DND-41 (cell line): ENCODE results near the gene TMEM125.

Experiments
- ATAC-seq: fragments of 200-7000 bp; cut with Tn5 transposase; 3 replicates; pipeline ENCODE4 v1.9.1; 2021; ENCODE audit warnings: low read depth; ENCODE audit not compliant: insufficient read depth
- DNase-seq: peaks from one replicate; pipeline ENCODE4 v3.0.0-alpha.2; 2020
- H2AFZ ChIP-seq: 2 replicates; pipeline ENCODE4 v1.6.0; 2012; ENCODE audit warnings: low read depth, low read length
- H3K27ac ChIP-seq: 2 replicates; pipeline ENCODE4 v1.5.1; 2012; ENCODE audit warnings: low read length, inconsistent platforms
- H3K27me3 ChIP-seq: fragments of 200-600 bp; sonication (generic); 2 replicates; pipeline ENCODE4 v1.6.0; 2012; ENCODE audit warnings: low read length, mild to moderate bottlenecking, inconsistent platforms; ENCODE audit not compliant: insufficient read depth, poor library complexity
- H3K36me3 ChIP-seq: 2 replicates; pipeline ENCODE4 v1.5.1; 2012; ENCODE audit warnings: low read length, inconsistent platforms; ENCODE audit not compliant: insufficient read depth
- H3K4me1 ChIP-seq: 2 replicates; pipeline ENCODE4 v1.5.1; 2012; ENCODE audit warnings: mild to moderate bottlenecking, low read length; ENCODE audit not compliant: insufficient read depth
- H3K4me2 ChIP-seq: 2 replicates; pipeline ENCODE4 v1.6.0; 2012; ENCODE audit warnings: mild to moderate bottlenecking, moderate library complexity, low read length, inconsistent platforms; ENCODE audit not compliant: insufficient read depth
- H3K4me3 ChIP-seq, 2 experiments: fragments of 200-600 bp in 1 of 2; shearing (Covaris generic) in 1 of 2; 2 replicates each; pipeline ENCODE4 v1.5.1; 2012 to 2016; ENCODE audit warnings: inconsistent platforms in 2 of 2, low read length in 2 of 2, mild to moderate bottlenecking in 2 of 2, low read depth in 1 of 2, moderate library complexity in 1 of 2
- H3K79me2 ChIP-seq: 2 replicates; pipeline ENCODE4 v1.6.0; 2012; ENCODE audit warnings: low read length, inconsistent platforms; ENCODE audit not compliant: insufficient read depth
- H3K9ac ChIP-seq: 2 replicates; pipeline ENCODE4 v1.6.0; 2012; ENCODE audit warnings: low read depth, mild to moderate bottlenecking, inconsistent platforms, low read length, moderate library complexity
- H3K9me3 ChIP-seq: 2 replicates; pipeline ENCODE4 v1.5.1; 2012; ENCODE audit warnings: low read length, moderate library complexity, mild to moderate bottlenecking, inconsistent platforms; ENCODE audit not compliant: insufficient read depth, severe bottlenecking
- H4K20me1 ChIP-seq: 2 replicates; pipeline ENCODE4 v1.6.0; 2012; ENCODE audit warnings: low read length; ENCODE audit not compliant: insufficient read depth
- EZH2 ChIP-seq: IDR thresholded peaks from 3 replicates; pipeline ENCODE4 v1.6.1; 2012; ENCODE audit warnings: borderline replicate concordance, low read depth, mild to moderate bottlenecking, moderate library complexity, low read length, inconsistent platforms; ENCODE audit not compliant: severe bottlenecking
- TF ChIP-seq, protein P1 (sequence below): IDR thresholded peaks from 2 replicates; pipeline ENCODE4 v1.5.1; 2012; ENCODE audit warnings: borderline replicate concordance, low read length, moderate library complexity, mild to moderate bottlenecking; ENCODE audit not compliant: poor library complexity, severe bottlenecking; ENCODE audit errors: extremely low read depth

TMEM125 gene

DNA sequence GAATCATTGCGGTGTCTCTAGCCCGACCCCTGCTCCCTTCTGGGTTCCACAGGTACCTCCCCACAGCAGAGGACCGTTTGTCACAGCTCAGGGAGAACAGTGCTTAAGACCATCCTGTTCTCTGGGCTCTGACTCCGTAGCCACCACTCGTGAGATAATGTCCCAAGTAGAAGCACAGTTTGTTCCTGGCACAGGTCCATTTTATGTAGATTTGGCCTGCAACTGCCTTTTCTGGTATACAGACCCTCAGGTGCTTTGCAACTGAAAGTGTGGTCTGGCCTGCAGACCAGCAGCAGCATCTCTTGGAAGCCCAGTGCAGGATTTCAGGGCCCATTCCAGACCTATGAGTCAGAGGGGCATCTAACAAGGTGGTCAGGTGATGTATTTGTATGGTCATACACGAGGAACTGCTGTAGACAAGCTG lies 28.4 kb upstream of the TMEM125 start:
- H3K9ac ChIP-seq = no peak overlapping the region
- H3K4me1 ChIP-seq = no peaks in the 10 kb centered on the region
- peaks cover 3% of the 10 kb centered on the region for H3K27me3 ChIP-seq
- H3K79me2 ChIP-seq = no peaks in the 10 kb centered on the region
- H2AFZ ChIP-seq = no peak overlapping the region
- no peaks in the 10 kb centered on the region for H3K9me3 ChIP-seq
- no peak overlapping the region for H3K4me3 ChIP-seq
- no peak overlapping the region for H3K4me2 ChIP-seq
- no peaks in the 10 kb centered on the region for H4K20me1 ChIP-seq
- H3K36me3 ChIP-seq = no peaks in the 10 kb centered on the region
- DNase-seq = no peak
- H3K27ac ChIP-seq = no peak overlapping the region
- ATAC-seq = no peak
- TF ChIP-seq, protein P1, sequence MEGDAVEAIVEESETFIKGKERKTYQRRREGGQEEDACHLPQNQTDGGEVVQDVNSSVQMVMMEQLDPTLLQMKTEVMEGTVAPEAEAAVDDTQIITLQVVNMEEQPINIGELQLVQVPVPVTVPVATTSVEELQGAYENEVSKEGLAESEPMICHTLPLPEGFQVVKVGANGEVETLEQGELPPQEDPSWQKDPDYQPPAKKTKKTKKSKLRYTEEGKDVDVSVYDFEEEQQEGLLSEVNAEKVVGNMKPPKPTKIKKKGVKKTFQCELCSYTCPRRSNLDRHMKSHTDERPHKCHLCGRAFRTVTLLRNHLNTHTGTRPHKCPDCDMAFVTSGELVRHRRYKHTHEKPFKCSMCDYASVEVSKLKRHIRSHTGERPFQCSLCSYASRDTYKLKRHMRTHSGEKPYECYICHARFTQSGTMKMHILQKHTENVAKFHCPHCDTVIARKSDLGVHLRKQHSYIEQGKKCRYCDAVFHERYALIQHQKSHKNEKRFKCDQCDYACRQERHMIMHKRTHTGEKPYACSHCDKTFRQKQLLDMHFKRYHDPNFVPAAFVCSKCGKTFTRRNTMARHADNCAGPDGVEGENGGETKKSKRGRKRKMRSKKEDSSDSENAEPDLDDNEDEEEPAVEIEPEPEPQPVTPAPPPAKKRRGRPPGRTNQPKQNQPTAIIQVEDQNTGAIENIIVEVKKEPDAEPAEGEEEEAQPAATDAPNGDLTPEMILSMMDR = no peak
- TF ChIP-seq EZH2 = no peak

DNA sequence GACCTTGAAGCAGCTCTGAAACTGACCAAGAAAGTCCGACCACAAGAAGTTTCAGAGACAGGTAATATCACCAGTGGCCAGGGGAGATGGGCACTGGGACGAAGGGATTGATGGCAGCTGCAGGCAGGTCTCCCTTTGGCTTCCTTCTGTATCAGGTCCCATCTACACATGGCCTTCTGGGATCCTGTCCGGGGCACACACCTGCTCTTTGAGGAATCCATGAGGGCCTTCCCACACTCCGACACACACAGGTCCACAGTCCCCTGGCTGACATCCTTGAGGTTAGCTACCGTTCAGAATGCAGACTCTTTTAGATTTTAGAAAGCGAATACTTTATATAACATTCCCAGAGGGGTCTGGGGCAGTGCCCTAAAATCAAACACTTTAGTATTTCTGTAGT lies 26.5 kb upstream of the TMEM125 start:
- Histone ChIP-seq H3K79me2 (no peaks in the 10 kb centered on the region), H3K9ac (no peak overlapping the region), H3K4me1 (no peaks in the 10 kb centered on the region), H3K4me2 (no peak overlapping the region), H3K9me3 (peaks cover 5% of the 10 kb centered on the region), H2AFZ (no peak overlapping the region), H3K27me3 (peaks cover 3% of the 10 kb centered on the region), H3K27ac (no peak overlapping the region), H3K4me3 (no peak overlapping the region), H4K20me1 (no peaks in the 10 kb centered on the region), H3K36me3 (no peaks in the 10 kb centered on the region)
- ATAC-seq (no peak), DNase-seq (no peak)
- TF ChIP-seq, protein P1 = no peak
- TF ChIP-seq EZH2 = no peak

GRCh38 chr1:43246466-43247213 lies 23.1 kb upstream of the TMEM125 start:
- Histone ChIP-seq H3K9ac (no peak overlapping the region), H3K36me3 (no peaks in the 10 kb centered on the region), H2AFZ (no peak overlapping the region), H4K20me1 (no peaks in the 10 kb centered on the region), H3K9me3 (peaks cover 5% of the 10 kb centered on the region), H3K27ac (no peak overlapping the region), H3K79me2 (no peaks in the 10 kb centered on the region), H3K4me3 (no peak overlapping the region), H3K27me3 (peaks cover 3% of the 10 kb centered on the region), H3K4me1 (no peaks in the 10 kb centered on the region), H3K4me2 (no peak overlapping the region)
- ATAC-seq (no peak), DNase-seq (no peak)
- TF ChIP-seq, protein P1 = no peak
- no peak for TF ChIP-seq EZH2
